ENCODE data around the gene MOB3C.

GRCh38 chr1:46615735-46616134 is 876 bp downstream of the MOB3C start:
- no peak for TF ChIP-seq CTCF (IDR thresholded peaks at IDR 0.05)
- TF ChIP-seq POLR2A (IDR thresholded peaks at IDR 0.05), result no peak

Measured in breast epithelium (tissue), 3 donors.